ENCODE results near the gene ZBP1. TPM values are rescaled to one million over a fixed set of nuclear protein-coding genes. Genes with fewer than 3 reads are reported as not detected.

Gene ZBP1
- total RNA-seq, 1 donor from 2014 or later, result not detected

GRCh38 chr20:57567471-57568079, 52.7 kb downstream of the ZBP1 start:
- no peak for DNase-seq (ENCODE audit: low spot score, unreplicated experiment)
- Mint-ChIP-seq H3K27me3 (peaks cover 50% of the 10 kb centered on the region), H3K36me3 (ENCODE audit: insufficient read depth) (no peaks in the 10 kb centered on the region), H3K4me3 (ENCODE audit: low read depth) (no peak overlapping the region), H3K4me1 (ENCODE audit: low read depth) (no peaks in the 10 kb centered on the region), H3K27ac (no peak overlapping the region), H3K9me3 (ENCODE audit: low read depth) (no peaks in the 10 kb centered on the region)
- TF ChIP-seq CTCF (IDR thresholded peaks at IDR 0.05; ENCODE audit: unreplicated experiment), result no peak

- H3K36me3 Mint-ChIP-seq (ENCODE audit: insufficient read depth), result no peaks in the 10 kb centered on the region
- no peaks in the 10 kb centered on the region for H3K4me1 Mint-ChIP-seq (ENCODE audit: low read depth)
- H3K27me3 Mint-ChIP-seq, result peaks cover 46% of the 10 kb centered on the region
- no peak for DNase-seq (ENCODE audit: low spot score, unreplicated experiment)
- H3K4me3 Mint-ChIP-seq (ENCODE audit: low read depth), result no peak overlapping the region
- TF ChIP-seq CTCF (IDR thresholded peaks at IDR 0.05; ENCODE audit: unreplicated experiment), result no peak
- H3K27ac Mint-ChIP-seq, result no peak overlapping the region
- no peaks in the 10 kb centered on the region for H3K9me3 Mint-ChIP-seq (ENCODE audit: low read depth)
Measured at GRCh38 chr20:57566803-57567459, 53.3 kb downstream of the ZBP1 start.

GRCh38 chr20:57566399-57566798, 53.8 kb downstream of the ZBP1 start:
- no peaks in the 10 kb centered on the region for H3K9me3 Mint-ChIP-seq (ENCODE audit: low read depth)
- no peak overlapping the region for H3K4me3 Mint-ChIP-seq (ENCODE audit: low read depth)
- TF ChIP-seq CTCF (IDR thresholded peaks at IDR 0.05; ENCODE audit: unreplicated experiment), result no peak
- H3K4me1 Mint-ChIP-seq (ENCODE audit: low read depth), result no peaks in the 10 kb centered on the region
- DNase-seq (ENCODE audit: low spot score, unreplicated experiment), result no peak
- H3K36me3 Mint-ChIP-seq (ENCODE audit: insufficient read depth), result no peaks in the 10 kb centered on the region
- peaks cover 43% of the 10 kb centered on the region for H3K27me3 Mint-ChIP-seq
- no peak overlapping the region for H3K27ac Mint-ChIP-seq

GRCh38 chr20:57564951-57565642, 55.1 kb downstream of the ZBP1 start:
- Mint-ChIP-seq H3K36me3 (ENCODE audit: insufficient read depth) (no peaks in the 10 kb centered on the region), H3K27me3 (peaks cover 37% of the 10 kb centered on the region), H3K27ac (no peak overlapping the region), H3K9me3 (ENCODE audit: low read depth) (no peaks in the 10 kb centered on the region), H3K4me3 (ENCODE audit: low read depth) (no peak overlapping the region), H3K4me1 (ENCODE audit: low read depth) (no peaks in the 10 kb centered on the region)
- no peak for DNase-seq (ENCODE audit: low spot score, unreplicated experiment)
- no peak for TF ChIP-seq CTCF (IDR thresholded peaks at IDR 0.05; ENCODE audit: unreplicated experiment)

GRCh38 chr20:57564180-57564802, 55.9 kb downstream of the ZBP1 start:
- no peak for DNase-seq (ENCODE audit: low spot score, unreplicated experiment)
- H3K9me3 Mint-ChIP-seq (ENCODE audit: low read depth), result no peaks in the 10 kb centered on the region
- no peaks in the 10 kb centered on the region for H3K36me3 Mint-ChIP-seq (ENCODE audit: insufficient read depth)
- no peak for TF ChIP-seq CTCF (IDR thresholded peaks at IDR 0.05; ENCODE audit: unreplicated experiment)
- H3K27ac Mint-ChIP-seq, result no peak overlapping the region
- H3K4me3 Mint-ChIP-seq (ENCODE audit: low read depth), result no peak overlapping the region
- no peaks in the 10 kb centered on the region for H3K4me1 Mint-ChIP-seq (ENCODE audit: low read depth)
- peaks cover 38% of the 10 kb centered on the region for H3K27me3 Mint-ChIP-seq

All from progenitor cell of endocrine pancreas (in vitro differentiated cells).